Coronary artery (tissue), 2 donors: ENCODE results near the gene LILRA2.
"Not testable (repeated sequence)": the region's sequence is repeated elsewhere in the genome, so short reads cannot be mapped to it uniquely, and the experiment has no call there.

Source experiments
- DNase-seq: peaks from one replicate; pipeline ENCODE4 v3.0.0-alpha.2; 2017; ENCODE audit warnings: low spot score
- H3K27ac ChIP-seq, 2 donors: fragments of 200-600 bp; sonication (generic); one replicate each; pipeline ENCODE4 v1.5.1; 2016 to 2019
- H3K4me3 ChIP-seq: fragments of 200-600 bp; sonication (generic); 2 replicates; pipeline ENCODE4 v1.5.1; 2016; ENCODE audit warnings: mild to moderate bottlenecking, moderate library complexity
- CTCF ChIP-seq: fragments of 200-600 bp; sonication (generic); IDR thresholded peaks from one replicate; pipeline ENCODE4 v1.5.1; 2019; ENCODE audit warnings: antibody characterized with exemption

Gene LILRA2

GRCh38 chr19:54577334-54577733, 3.7 kb downstream of the LILRA2 start:
- Histone ChIP-seq H3K4me3 (no peak overlapping the region), H3K27ac (no peak overlapping the region)
- TF ChIP-seq CTCF = no peak
- DNase-seq = no peak

- H3K27ac ChIP-seq, DNase-seq, H3K4me3 ChIP-seq: not testable (repeated sequence)
These were observed 4.7 kb downstream of the LILRA2 start for GRCh38 chr19:54578268-54578667.

GRCh38 chr19:54586397-54586796, 12.8 kb downstream of the LILRA2 start:
- no peak for DNase-seq
- Histone ChIP-seq H3K4me3 (no peak overlapping the region), H3K27ac (no peak overlapping the region)
- no peak for TF ChIP-seq CTCF

- H3K27ac ChIP-seq = no peak overlapping the region
- TF ChIP-seq CTCF = no peak
- DNase-seq = no peak
- H3K4me3 ChIP-seq = no peak overlapping the region
These were observed 13.4 kb downstream of the LILRA2 start for GRCh38 chr19:54587026-54587425.

GRCh38 chr19:54593445-54593844, 19.9 kb downstream of the LILRA2 start, which contains the start of gene LILRA1:
LILRA1 (plus strand) TSS chr19:54593632; CDS start chr19:54594245, 613 bp downstream.
- DNase-seq, H3K27ac ChIP-seq, H3K4me3 ChIP-seq: not testable (repeated sequence)

- H3K27ac ChIP-seq, H3K4me3 ChIP-seq, DNase-seq: not testable (repeated sequence)
These were observed 20.5 kb downstream of the LILRA2 start for GRCh38 chr19:54593931-54594626.

- TF ChIP-seq CTCF = no peak
- H3K4me3 ChIP-seq = no peak overlapping the region
- DNase-seq = no peak
- no peak overlapping the region for H3K27ac ChIP-seq
These were observed 21.1 kb downstream of the LILRA2 start for GRCh38 chr19:54594737-54595136.

GRCh38 chr19:54595680-54596436, 22.3 kb downstream of the LILRA2 start:
- H3K4me3 ChIP-seq, H3K27ac ChIP-seq, DNase-seq: not testable (repeated sequence)

GRCh38 chr19:54600212-54600611, 26.6 kb downstream of the LILRA2 start:
- no peak for DNase-seq
- Histone ChIP-seq H3K27ac (no peak overlapping the region), H3K4me3 (no peak overlapping the region)
- TF ChIP-seq CTCF = no peak
